ENCODE measurements around the gene EAF2.
"Not testable (repeated sequence)": the region's sequence is repeated elsewhere in the genome, so short reads cannot be mapped to it uniquely, and the experiment has no call there.

EAF2 gene

GRCh38 chr3:121863247-121863646 lies 28.2 kb downstream of the EAF2 start:
- DNase-seq (ENCODE audit: low spot score): not testable (repeated sequence)

- DNase-seq (ENCODE audit: low spot score): no peak
Observed at GRCh38 chr3:121863801-121864200, 28.8 kb downstream of the EAF2 start.

- DNase-seq (ENCODE audit: low spot score): no peak
Observed at GRCh38 chr3:121869736-121870135, 34.7 kb downstream of the EAF2 start.

GRCh38 chr3:121870717-121871116 lies 35.7 kb downstream of the EAF2 start:
- no peak for DNase-seq (ENCODE audit: low spot score)

GRCh38 chr3:121871430-121871829 lies 36.4 kb downstream of the EAF2 start:
- DNase-seq (ENCODE audit: low spot score): no peak

GRCh38 chr3:121878411-121878810 lies 43.4 kb downstream of the EAF2 start:
- DNase-seq (ENCODE audit: low spot score): no peak

GRCh38 chr3:121883507-121883906 lies 48.5 kb downstream of the EAF2 start:
- DNase-seq (ENCODE audit: low spot score): peak; percentile 4

- no peak for DNase-seq (ENCODE audit: low spot score)
Observed at GRCh38 chr3:121885386-121885785, 50.4 kb downstream of the EAF2 start.

GRCh38 chr3:121894301-121894990 lies 59.4 kb downstream of the EAF2 start, which contains the start of gene SLC15A2:
SLC15A2 (plus strand) TSS chr3:121894401; CDS start chr3:121894477, 76 bp downstream.
- DNase-seq (ENCODE audit: low spot score): peak; percentile 61

GRCh38 chr3:121895121-121895520 lies 60.1 kb downstream of the EAF2 start:
- DNase-seq (ENCODE audit: low spot score): no peak

- no peak for DNase-seq (ENCODE audit: low spot score)
Observed at GRCh38 chr3:121895736-121896135, 60.7 kb downstream of the EAF2 start.

- DNase-seq (ENCODE audit: low spot score): no peak
Observed at GRCh38 chr3:121896823-121897222, 61.8 kb downstream of the EAF2 start.

- no peak for DNase-seq (ENCODE audit: low spot score)
Observed at GRCh38 chr3:121897296-121897695, 62.3 kb downstream of the EAF2 start.

- peak; percentile 10 for DNase-seq (ENCODE audit: low spot score)
Observed at GRCh38 chr3:121913305-121913990, 78.4 kb downstream of the EAF2 start.

- DNase-seq (ENCODE audit: low spot score): peak; percentile 20
Observed at GRCh38 chr3:121914081-121914998, 79.3 kb downstream of the EAF2 start.

GRCh38 chr3:121916189-121916588 lies 81.2 kb downstream of the EAF2 start:
- peak; percentile 22 for DNase-seq (ENCODE audit: low spot score)

- no peak for DNase-seq (ENCODE audit: low spot score)
Observed at GRCh38 chr3:121918779-121919483, 83.9 kb downstream of the EAF2 start.

GRCh38 chr3:121924734-121925133 lies 89.7 kb downstream of the EAF2 start:
- no peak for DNase-seq (ENCODE audit: low spot score)

GRCh38 chr3:121926380-121926779 lies 91.4 kb downstream of the EAF2 start:
- DNase-seq (ENCODE audit: low spot score): no peak

Data from globus pallidus (tissue), 1 donor.